ENCODE measurements around the gene SPATC1L.

SPATC1L gene

GRCh38 chr21:46215436-46216131 lies 31.3 kb upstream of the SPATC1L start:
- FAIRE-seq (no peak), DNase-seq (ENCODE audit: low spot score) (no peak)

- no peak for DNase-seq (ENCODE audit: low spot score)
- FAIRE-seq, result no peak
Measured at GRCh38 chr21:46214478-46215340, 30.4 kb upstream of the SPATC1L start.

- no peak for FAIRE-seq
- DNase-seq (ENCODE audit: low spot score), result no peak
Measured at GRCh38 chr21:46213620-46214286, 29.5 kb upstream of the SPATC1L start.

GRCh38 chr21:46212721-46213484 lies 28.6 kb upstream of the SPATC1L start:
- no peak for DNase-seq (ENCODE audit: low spot score)
- no peak for FAIRE-seq

- no peak for FAIRE-seq
- DNase-seq (ENCODE audit: low spot score), result no peak
Measured at GRCh38 chr21:46211786-46212720, 27.8 kb upstream of the SPATC1L start.

- FAIRE-seq, result no peak
- DNase-seq (ENCODE audit: low spot score), result no peak
Measured at GRCh38 chr21:46211376-46211775, 27.1 kb upstream of the SPATC1L start.

- no peak for FAIRE-seq
Measured at GRCh38 chr21:46210378-46211136, 26.3 kb upstream of the SPATC1L start.

GRCh38 chr21:46208761-46209721 lies 24.8 kb upstream of the SPATC1L start:
- DNase-seq (ENCODE audit: low spot score) (no peak), FAIRE-seq (no peak)

More at GRCh38 chr21:46210378-46211136, 26.3 kb upstream of the SPATC1L start:
- no peak for DNase-seq (ENCODE audit: low spot score)

GRCh38 chr21:46207920-46208591 lies 23.8 kb upstream of the SPATC1L start:
- FAIRE-seq, result no peak
- DNase-seq (ENCODE audit: low spot score), result no peak

- DNase-seq (ENCODE audit: low spot score) (no peak), FAIRE-seq (no peak)
Measured at GRCh38 chr21:46207006-46207919, 23.0 kb upstream of the SPATC1L start.

- no peak for DNase-seq (ENCODE audit: low spot score)
- no peak for FAIRE-seq
Measured at GRCh38 chr21:46206163-46207005, 22.1 kb upstream of the SPATC1L start.

GRCh38 chr21:46205766-46206162 lies 21.5 kb upstream of the SPATC1L start:
- DNase-seq (ENCODE audit: low spot score), result no peak
- FAIRE-seq, result no peak

- DNase-seq (ENCODE audit: low spot score) (no peak), FAIRE-seq (no peak)
Measured at GRCh38 chr21:46205166-46205565, 20.9 kb upstream of the SPATC1L start.

GRCh38 chr21:46203203-46203600 lies 18.9 kb upstream of the SPATC1L start:
- DNase-seq (ENCODE audit: low spot score), result no peak
- FAIRE-seq, result no peak

- FAIRE-seq, result no peak
- no peak for DNase-seq (ENCODE audit: low spot score)
Measured at GRCh38 chr21:46202592-46203202, 18.4 kb upstream of the SPATC1L start.
